Measurements from ENCODE around the gene ACSL1.
"Not testable (repeated sequence)": the region's sequence is repeated elsewhere in the genome, so short reads cannot be mapped to it uniquely, and the experiment has no call there.

ACSL1 gene

GRCh38 chr4:184844742-184845141, 19.0 kb upstream of the ACSL1 start:
- in situ Hi-C loops (cut with HindIII; ENCODE audit: low sequenced_read_pairs): no loop called here

GRCh38 chr4:184843984-184844554, 18.3 kb upstream of the ACSL1 start:
- in situ Hi-C loops (cut with HindIII; ENCODE audit: low sequenced_read_pairs): no loop called here

GRCh38 chr4:184839075-184839399, 13.3 kb upstream of the ACSL1 start:
- in situ Hi-C loops (cut with HindIII; ENCODE audit: low sequenced_read_pairs): not testable (repeated sequence)

GRCh38 chr4:184838249-184839074, 12.7 kb upstream of the ACSL1 start:
- in situ Hi-C loops (cut with HindIII; ENCODE audit: low sequenced_read_pairs): no loop called here

GRCh38 chr4:184836613-184837012, 10.8 kb upstream of the ACSL1 start:
- in situ Hi-C loops (cut with HindIII; ENCODE audit: low sequenced_read_pairs): no loop called here

- in situ Hi-C loops (cut with HindIII; ENCODE audit: low sequenced_read_pairs): no loop called here
These were observed 7.5 kb upstream of the ACSL1 start for GRCh38 chr4:184833046-184833838.

GRCh38 chr4:184831153-184831552, 5.4 kb upstream of the ACSL1 start:
- in situ Hi-C loops (cut with HindIII; ENCODE audit: low sequenced_read_pairs): no loop called here

- in situ Hi-C loops (cut with HindIII; ENCODE audit: low sequenced_read_pairs): no loop called here
These were observed 1.0 kb upstream of the ACSL1 start for GRCh38 chr4:184826691-184827270.

GRCh38 chr4:184825141-184825895, 450 bp downstream of the ACSL1 start:
- in situ Hi-C loops (cut with HindIII; ENCODE audit: low sequenced_read_pairs): no loop called here

GRCh38 chr4:184824776-184825084, 1.0 kb downstream of the ACSL1 start:
- in situ Hi-C loops (cut with HindIII; ENCODE audit: low sequenced_read_pairs): no loop called here

- in situ Hi-C loops (cut with HindIII; ENCODE audit: low sequenced_read_pairs): no loop called here
These were observed 1.5 kb downstream of the ACSL1 start for GRCh38 chr4:184824081-184824775.

- in situ Hi-C loops (cut with HindIII; ENCODE audit: low sequenced_read_pairs): no loop called here
These were observed 2.8 kb downstream of the ACSL1 start for GRCh38 chr4:184823014-184823413.

- in situ Hi-C loops (cut with HindIII; ENCODE audit: low sequenced_read_pairs): no loop called here
These were observed 3.4 kb downstream of the ACSL1 start for GRCh38 chr4:184822356-184822755.

GRCh38 chr4:184821242-184821641, 4.5 kb downstream of the ACSL1 start:
- in situ Hi-C loops (cut with HindIII; ENCODE audit: low sequenced_read_pairs): no loop called here

- in situ Hi-C loops (cut with HindIII; ENCODE audit: low sequenced_read_pairs): no loop called here
These were observed 6.0 kb downstream of the ACSL1 start for GRCh38 chr4:184819786-184820185.

- in situ Hi-C loops (cut with HindIII; ENCODE audit: low sequenced_read_pairs): no loop called here
These were observed 7.6 kb downstream of the ACSL1 start for GRCh38 chr4:184818216-184818564.

GRCh38 chr4:184817494-184818215, 8.1 kb downstream of the ACSL1 start:
- in situ Hi-C loops (cut with HindIII; ENCODE audit: low sequenced_read_pairs): no loop called here

GRCh38 chr4:184816962-184817361, 8.8 kb downstream of the ACSL1 start:
- in situ Hi-C loops (cut with HindIII; ENCODE audit: low sequenced_read_pairs): no loop called here

- in situ Hi-C loops (cut with HindIII; ENCODE audit: low sequenced_read_pairs): no loop called here
These were observed 10.5 kb downstream of the ACSL1 start for GRCh38 chr4:184815046-184815877.
